H4 (cell line): Measurements from ENCODE around the gene ARHGEF40. TPM values are rescaled to one million over a fixed set of nuclear protein-coding genes. Genes with fewer than 3 reads are reported as not detected.

Experiments used
- DNase-seq: peaks from one replicate; pipeline ENCODE4 v3.0.0-alpha.2; 2015; ENCODE audit warnings: low spot score
- total RNA-seq: library from RNA; depleted of rRNA; stranded (reverse); fragments of >200 nt; shearing (Covaris generic); gene quantifications from 2 replicates; pipeline ENCODE4 v1.2.3, GENCODE V29; 2014; rRNA removed

The ARHGEF40 gene
- 11.2 and 15.4 TPM in 2 replicates for total RNA-seq

DNA sequence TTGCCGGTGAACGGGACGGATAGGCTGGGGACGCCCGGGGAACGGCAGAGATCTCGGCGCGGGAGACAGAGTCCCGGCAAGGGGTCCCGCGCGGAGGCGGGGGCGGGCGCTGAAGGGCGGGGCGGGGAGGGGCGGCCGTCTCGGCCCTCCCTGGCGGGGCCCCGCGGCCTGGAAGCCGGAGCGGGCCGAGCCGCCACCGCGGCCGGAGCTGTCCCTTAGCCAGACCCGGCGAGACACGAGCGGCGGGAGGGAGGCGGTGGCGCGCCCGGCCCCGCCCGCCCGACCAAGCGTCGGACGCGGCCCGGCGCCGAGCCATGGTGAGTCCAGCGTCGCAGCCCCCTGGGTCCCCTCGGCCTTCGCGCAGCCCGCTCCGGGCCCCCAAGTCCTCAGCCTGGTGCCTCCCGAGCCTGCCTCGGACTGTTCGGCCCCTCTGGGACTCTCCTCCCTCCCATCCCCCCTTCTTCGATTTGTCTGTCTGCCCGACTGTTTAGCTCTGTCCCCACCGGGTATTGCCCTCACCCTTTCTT, at the start of gene ARHGEF40:
TSS of gene ARHGEF40 (plus strand) at position 222 of the 527 bp plus-strand sequence. CDS start at position 315, 93 bp downstream.
- no peak for DNase-seq

DNA sequence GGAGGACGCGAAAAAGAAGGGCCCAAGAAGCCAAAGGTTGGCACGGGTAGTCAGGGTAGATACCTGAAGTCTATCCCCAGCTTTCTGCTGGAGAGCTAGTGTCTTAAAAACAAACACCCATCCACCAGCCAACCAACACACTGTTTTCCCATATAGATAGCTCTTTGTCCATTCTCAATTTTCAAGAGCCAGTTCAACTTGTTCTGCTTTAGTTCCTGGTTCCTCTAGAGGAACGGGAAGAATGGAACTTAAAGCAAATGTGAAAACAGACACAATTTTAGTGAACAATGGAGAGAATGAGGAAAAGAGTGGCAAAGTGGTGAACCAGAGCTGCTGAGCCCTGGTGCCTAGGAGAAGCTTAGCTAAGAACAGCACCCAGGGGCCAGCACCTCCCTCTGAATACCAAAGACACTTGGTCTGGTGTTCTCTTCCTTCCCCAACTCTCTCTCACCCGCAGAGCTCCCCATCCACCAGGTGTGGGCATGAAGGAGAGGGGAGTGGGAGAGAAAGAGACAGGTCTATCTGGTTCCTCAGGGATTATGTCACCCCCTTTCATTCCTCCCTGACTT, 49.0 kb upstream of the ARHGEF40 start:
- no peak for DNase-seq

GRCh38 chr14:21022686-21023085, 47.4 kb upstream of the ARHGEF40 start:
- DNase-seq, result no peak

DNA sequence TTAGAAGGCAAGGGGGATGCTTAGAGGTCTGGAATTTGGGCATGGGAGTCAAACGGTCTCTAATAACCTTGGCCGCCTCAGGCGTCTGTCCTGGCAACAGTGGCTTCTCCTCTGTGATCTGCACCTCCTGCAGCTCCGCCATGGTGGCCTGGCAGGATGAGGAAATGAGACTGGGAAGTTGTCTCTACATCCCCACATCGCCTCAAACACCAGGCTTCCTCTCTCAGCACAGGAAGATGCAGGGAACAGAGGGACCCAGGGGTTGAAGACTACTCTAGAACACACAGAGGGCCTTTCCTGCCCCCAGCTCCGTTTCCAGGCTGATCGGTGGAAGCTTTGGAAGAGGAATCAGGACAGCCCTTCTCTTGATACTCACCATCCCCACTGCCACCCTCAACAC, 46.9 kb upstream of the ARHGEF40 start:
- DNase-seq, result no peak

DNA sequence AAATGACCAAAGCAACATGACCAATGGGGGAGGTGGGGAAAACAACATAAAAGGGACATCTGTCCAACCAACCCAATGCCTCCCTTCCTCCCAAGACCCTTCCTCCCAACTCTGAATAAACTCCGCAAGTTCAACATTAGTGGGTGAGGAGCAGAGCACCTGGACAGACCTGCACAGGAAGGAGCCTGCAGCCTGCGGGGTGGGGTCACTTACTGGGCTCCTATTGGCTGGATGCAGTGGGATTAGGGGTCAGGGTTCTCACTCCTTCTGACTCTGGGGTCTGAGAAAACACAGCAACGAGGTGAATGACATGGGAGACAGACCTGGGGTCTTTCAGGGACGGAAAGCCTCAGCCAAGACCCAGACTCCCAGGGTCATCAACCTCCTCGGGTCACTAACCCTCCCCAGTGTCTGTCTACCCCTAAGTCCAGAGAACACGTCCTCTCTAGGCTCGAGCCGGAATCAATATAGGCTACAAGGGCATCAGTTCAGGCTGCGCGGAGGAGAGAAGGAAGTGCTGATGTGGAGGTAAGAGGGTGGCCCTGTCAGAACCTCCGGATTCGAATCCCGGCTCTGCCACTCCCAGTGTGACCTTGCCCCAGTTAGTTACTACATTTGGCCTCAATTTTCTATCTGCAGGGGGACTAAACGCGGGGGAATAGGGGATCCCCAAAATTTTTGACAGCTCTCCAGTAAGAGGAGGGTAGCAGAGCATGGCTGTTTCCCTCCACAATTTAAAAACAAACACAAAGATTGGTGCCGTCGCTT, 46.1 kb upstream of the ARHGEF40 start:
- no peak for DNase-seq

DNA sequence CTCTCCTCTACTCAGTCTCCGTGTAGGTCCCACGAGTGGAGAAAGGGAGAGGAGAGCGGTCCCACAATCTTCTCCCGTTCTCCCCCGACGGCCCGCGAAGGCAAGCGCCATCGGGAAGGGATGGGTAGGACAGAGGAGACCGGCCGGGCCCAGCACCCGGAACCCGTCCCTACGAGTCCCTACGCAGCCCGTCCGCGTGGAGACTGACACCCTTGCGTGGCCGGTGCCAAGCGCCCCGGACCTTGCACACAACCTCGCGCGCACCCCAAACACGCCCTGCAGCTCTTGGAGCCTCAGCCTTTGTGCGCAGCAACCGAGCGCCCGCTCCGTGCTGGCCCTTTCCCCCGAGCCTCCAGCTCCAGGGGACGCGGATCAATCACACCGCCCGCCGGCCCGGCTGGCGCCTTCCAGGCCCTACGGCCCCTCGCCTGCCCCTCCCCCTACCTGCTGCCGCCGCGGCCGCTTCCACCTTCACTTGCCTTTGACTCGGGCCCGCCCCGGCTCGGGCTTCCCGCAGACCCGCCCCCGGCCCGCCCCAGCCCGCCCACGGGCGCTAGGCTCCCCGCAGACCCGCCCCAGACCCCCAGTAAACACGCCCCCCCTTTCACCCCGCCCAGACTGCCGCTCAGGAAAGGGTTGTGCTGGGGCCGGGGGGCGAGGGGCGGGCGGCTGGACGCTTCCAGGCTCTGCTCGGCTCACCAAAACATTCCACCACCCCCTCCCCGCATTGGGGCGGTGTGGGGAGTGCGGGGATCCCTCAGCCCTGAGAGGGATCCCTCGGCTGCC, 45.3 kb upstream of the ARHGEF40 start, which contains the start of gene NDRG2:
TSS of gene NDRG2 (minus strand) at position 477 of the 786 bp plus-strand sequence. CDS start 1,746 bp downstream, outside the sequence.
- DNase-seq, result no peak

DNA sequence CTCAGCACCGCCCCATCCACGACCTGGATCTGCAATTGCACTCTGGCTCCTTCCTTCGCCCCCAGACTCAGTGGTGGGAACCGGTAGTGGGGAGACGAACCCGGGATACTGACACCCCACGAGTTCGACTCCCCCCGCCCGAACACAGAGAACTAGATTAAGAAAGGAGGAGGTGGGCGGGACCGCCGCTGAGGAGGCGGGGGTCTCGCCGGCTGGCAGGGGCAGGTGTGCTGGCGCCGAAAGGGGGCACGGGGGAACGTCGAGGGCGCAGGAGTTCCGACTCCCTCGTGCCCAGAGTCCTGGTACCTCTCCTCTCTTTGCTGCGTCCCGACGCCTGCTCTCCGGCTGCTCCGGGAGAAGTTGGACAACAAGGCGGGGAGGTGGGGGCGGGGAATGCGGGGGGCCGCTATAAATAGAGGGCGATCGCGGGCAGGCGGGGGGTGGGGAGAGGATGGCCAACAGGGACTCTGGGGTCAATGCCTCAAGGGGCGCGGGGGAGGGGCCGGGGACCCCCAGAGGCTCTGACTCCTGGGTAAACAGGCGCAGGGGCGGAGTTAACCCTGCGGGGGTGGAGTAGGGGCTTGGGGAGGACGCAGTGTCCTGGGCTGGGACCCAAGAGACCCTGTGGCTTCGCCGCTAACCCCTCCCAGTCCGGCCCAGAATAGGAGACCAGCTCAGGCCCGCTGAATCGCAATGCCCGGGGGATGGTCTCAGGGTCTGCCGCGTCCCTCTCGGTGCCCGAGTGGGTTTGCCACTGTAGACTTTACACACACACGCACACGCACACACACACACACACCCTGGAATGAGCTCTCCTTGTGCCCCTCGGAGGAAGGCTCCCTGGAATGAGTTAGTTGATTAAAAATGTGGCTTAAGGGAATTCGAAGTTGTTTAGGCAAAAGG, 44.5 kb upstream of the ARHGEF40 start:
- DNase-seq, result no peak

GRCh38 chr14:21026274-21026987, 43.7 kb upstream of the ARHGEF40 start:
- DNase-seq, result no peak

DNA sequence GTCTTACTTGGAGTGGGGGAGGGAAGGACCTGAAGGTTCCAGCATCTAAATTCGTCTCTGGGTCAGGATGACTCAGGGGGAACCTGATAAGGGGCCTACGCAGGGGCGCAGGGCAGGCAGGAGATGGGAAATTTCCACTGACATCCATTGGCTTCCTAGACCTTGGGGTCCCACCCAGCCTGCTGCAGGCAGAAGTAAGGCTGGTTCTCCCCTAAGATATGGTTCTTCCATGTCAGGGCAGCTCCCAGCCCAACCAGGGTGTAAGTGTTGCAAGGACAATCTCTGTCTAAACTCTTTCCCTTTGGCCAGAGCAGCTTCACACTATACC, 43.2 kb upstream of the ARHGEF40 start:
- no peak for DNase-seq

DNA sequence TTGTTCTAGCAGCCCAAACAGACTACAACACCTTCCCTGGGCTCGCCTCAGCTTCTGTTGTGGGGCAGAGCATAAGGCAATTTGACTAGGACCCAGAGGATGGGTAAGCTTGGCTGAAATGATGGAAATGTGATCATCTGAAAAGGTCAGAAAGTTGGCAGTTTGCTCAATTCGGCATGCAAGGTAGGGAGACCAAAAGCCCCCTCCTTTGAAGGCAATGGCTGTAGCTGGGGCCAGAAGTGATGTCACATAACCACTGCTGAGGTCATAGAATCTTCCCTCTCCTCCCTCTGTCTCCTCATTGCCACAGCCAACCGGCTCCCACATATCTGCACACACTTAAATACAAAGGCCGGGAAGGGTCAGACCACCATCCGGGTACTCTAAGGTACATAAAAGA, 40.2 kb upstream of the ARHGEF40 start, which contains the start of gene TPPP2:
TSS of gene TPPP2 (plus strand) at position 301 of the 400 bp plus-strand sequence. CDS start 365 bp downstream, outside the sequence.
- no peak for DNase-seq

DNA sequence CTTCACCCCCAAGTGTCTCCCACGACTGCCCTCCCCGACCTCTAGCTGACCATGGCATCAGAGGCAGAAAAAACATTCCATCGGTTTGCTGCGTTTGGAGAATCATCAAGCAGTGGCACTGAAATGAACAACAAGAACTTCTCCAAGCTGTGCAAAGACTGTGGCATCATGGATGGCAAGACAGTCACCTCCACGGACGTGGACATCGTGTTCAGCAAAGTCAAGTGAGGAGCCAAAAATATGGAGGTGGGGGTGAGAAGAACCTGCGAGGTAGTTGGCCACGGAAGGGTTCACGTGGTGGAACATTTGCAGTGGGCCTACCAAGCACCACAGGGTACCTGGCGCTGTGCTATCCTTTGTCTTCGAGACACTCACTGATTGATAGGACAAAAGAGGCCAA, 39.6 kb upstream of the ARHGEF40 start:
- no peak for DNase-seq

DNA sequence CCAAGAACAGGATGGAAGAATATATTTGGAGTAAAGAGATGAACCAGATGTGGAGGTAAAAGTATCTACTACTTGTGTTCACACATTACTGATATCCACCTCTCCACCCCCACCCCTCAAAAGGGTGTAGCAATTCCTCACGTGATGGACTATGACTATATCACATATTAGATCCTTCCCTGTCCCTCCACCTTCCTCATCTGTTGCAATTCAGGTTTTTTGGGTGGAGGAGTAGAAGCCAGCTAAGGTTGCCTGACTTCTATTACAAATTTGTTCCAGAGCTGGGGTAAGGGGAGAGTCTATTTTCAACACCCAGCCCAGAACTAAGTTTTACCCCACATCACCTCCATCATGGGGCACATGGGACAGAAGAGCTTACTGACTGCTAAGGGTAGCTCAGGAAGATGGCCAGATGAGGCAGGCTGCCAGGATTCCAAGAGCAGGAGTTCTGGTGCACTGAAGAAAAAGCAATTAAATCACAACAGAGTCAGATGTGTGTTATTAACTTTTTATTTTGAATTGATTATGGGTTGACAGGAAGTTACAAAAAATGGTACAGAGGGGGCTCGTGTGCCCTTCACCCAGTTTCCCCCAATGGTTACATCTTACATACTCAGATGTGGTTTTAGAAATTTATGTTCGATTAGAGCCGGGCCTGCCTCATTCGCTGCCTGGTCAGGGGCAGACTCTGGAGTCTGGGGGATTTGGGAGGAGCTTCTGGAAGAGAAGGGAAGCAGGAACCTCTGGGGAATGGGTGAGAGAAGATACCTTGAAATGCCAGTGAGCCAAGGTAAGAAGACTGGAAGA, 37.6 kb upstream of the ARHGEF40 start:
- DNase-seq, result no peak

DNA sequence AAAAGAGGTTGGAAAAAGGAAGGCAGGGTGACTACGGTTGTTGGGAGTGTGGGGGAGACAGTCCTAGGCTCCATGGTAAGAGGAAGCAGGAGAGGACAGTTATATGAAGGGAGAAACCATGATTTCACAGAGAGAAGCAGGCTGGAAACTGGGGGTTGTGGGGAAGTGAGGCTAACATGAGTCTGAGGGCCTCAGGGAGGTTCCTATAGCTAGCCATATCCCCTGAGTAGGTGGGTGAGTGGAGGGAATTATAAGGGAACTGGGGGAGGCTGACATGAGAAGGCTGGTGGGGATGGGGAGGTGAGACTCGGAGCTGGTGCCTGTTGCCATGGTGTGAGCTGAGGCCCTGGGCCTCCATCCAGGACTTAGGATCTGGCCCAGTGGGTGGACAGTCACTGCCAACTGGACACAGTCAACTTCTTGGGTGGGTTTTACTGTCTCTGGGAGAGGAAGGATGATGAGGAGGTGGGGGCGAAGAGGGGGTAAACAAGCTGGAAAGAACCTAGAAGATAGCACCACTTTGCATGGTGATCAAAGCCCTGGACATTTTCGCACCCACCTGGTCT, 36.9 kb upstream of the ARHGEF40 start:
- DNase-seq, result no peak

GRCh38 chr14:21034707-21035106, 35.4 kb upstream of the ARHGEF40 start, which contains the start of gene RNASE13:
Gene RNASE13, minus strand, starts transcription at chr14:21034807. Its CDS starts 519 bp downstream, at chr14:21034288.
- no peak for DNase-seq

DNA sequence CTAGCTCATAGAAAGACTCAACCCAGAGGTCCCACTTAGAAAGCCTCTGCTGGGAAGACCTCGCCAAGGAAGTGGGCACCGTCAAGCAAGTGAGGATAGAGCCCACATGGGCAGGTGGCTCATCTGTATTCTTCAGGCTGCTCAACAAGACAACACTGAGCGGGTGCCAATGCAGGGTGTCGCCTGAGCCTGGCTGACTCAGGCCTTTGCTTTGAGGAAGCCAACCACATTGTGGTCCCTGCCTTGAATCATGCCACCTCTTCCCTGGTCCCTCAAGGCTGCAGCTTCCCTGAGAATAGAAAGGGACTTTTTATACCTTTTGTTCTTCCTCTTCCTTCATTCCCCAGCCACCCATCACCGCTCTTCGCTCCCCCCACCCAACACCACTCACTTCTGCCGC, 33.4 kb upstream of the ARHGEF40 start:
- no peak for DNase-seq

DNA sequence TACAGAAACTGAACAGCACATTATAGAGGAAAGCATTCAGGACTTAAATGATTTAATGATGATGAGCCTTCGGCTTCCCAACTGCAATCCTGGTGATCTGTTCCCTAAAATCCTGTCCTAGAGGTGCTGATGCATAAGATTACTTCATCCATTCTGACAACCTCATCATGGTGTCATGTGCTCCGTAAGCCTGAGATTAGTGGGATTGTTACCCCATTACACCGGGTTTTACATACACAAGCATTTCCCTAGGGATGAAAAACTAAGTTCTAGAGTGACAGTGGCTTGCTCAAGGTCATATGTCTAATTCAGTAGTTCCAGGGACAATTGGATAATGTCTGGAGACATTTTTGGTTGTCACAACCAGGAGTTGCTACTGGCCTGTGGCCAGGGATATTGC, 32.9 kb upstream of the ARHGEF40 start:
- DNase-seq, result no peak

- DNase-seq, result no peak
These were observed 31.4 kb upstream of the ARHGEF40 start for GRCh38 chr14:21038441-21039422.
